HCT116 (cell line): ENCODE results near the gene HTR3E. TPM values are rescaled to one million over a fixed set of nuclear protein-coding genes. Genes with fewer than 3 reads are reported as not detected.

Experiments used
- ATAC-seq: fragments of 200-7000 bp; cut with Tn5 transposase; 2 replicates; pipeline ENCODE4 v1.9.1; 2020; ENCODE audit warnings: mild to moderate bottlenecking, moderate library complexity
- BruUV-seq: library from RNA; stranded (reverse); fragments of 400-500 nt; replicated peaks from 2 replicates; lab custom pipeline; 2021; lab: Mats Ljungman, UMichigan
- CTCF ChIA-PET: fragments of 300-600 bp; sonication (Branson Sonifier 250); formaldehyde crosslinking; loops from one replicate; lab custom pipeline; 2021; ENCODE audit warnings: antibody characterized with exemption; lab: Charles Lee
- POLR2A ChIA-PET: fragments of 300-600, 350-600 bp; sonication (Branson Sonifier 250); formaldehyde crosslinking; loops from one replicate; lab custom pipeline; 2021; ENCODE audit warnings: antibody characterized with exemption; lab: Charles Lee
- RAD21 ChIA-PET, 2 experiments: fragments of 300-600 bp; sonication (Branson Sonifier 250); formaldehyde crosslinking; loops; one replicate each; lab custom pipeline; 2023; ENCODE audit warnings: low total read pairs in 2 of 2; ENCODE audit not compliant: uncharacterized antibody in 2 of 2, unreplicated experiment in 2 of 2, low non-redundant PET in 1 of 2; lab: Charles Lee
- DNase-seq: peaks from one replicate; pipeline ENCODE4 v3.0.0-alpha.2; 2010; ENCODE audit warnings: low read depth, low spot score
- H2AFZ ChIP-seq: fragments of 200-600 bp; shearing (Covaris generic), sonication (generic); 2 replicates; pipeline ENCODE4 v1.6.1; 2017; ENCODE audit warnings: low read depth, mixed run types, mixed read lengths, antibody characterized with exemption, low read length; ENCODE audit not compliant: poor library complexity, severe bottlenecking
- H3K27ac ChIP-seq: 2 replicates; pipeline ENCODE4 v1.5.1; 2012; ENCODE audit warnings: low read depth, low read length
- H3K27me3 ChIP-seq: fragments of 200-600 bp; sonication (generic); 2 replicates; pipeline ENCODE4 v1.6.1; 2016; ENCODE audit warnings: mixed run types, low read length, mixed read lengths; ENCODE audit not compliant: insufficient read depth
- H3K36me3 ChIP-seq, 2 experiments: fragments of 200-500 bp in 1 of 2; fragments of 200-600 bp in 1 of 2; sonication (Bioruptor generic) in 1 of 2; sonication (generic) in 1 of 2; 2 replicates each; pipeline versions ENCODE4 v1.5.1 to v1.6.1; 2014 to 2016; ENCODE audit warnings: low read length in 2 of 2, inconsistent platforms in 1 of 2, mixed read lengths in 1 of 2, mixed run types in 1 of 2; ENCODE audit not compliant: insufficient read depth in 2 of 2, control insufficient read depth in 1 of 2
- H3K4me1 ChIP-seq, 2 experiments: fragments of 200-600 bp in 1 of 2; sonication (generic) in 1 of 2; 2 replicates each; pipeline versions ENCODE4 v1.5.1 to v1.6.1; 2012 to 2017; ENCODE audit warnings: low read length in 2 of 2, inconsistent platforms in 1 of 2, mild to moderate bottlenecking in 1 of 2, mixed read lengths in 1 of 2, mixed run types in 1 of 2, moderate library complexity in 1 of 2; ENCODE audit not compliant: insufficient read depth in 2 of 2, control insufficient read depth in 1 of 2
- H3K4me2 ChIP-seq: fragments of 200-600 bp; sonication (generic); 2 replicates; pipeline ENCODE4 v1.6.1; 2017; ENCODE audit warnings: mixed run types, low read length, mixed read lengths
- H3K4me3 ChIP-seq, 2 experiments: fragments of 200-600 bp in 1 of 2; sonication (generic) in 1 of 2; replicated peaks in 1 of 2; 2 replicates each; pipeline ENCODE4 v1.5.1; 2011 to 2016; ENCODE audit warnings: low read length in 2 of 2, control low read depth in 1 of 2, low read depth in 1 of 2, mild to moderate bottlenecking in 1 of 2, mixed read lengths in 1 of 2, mixed run types in 1 of 2
- H3K79me2 ChIP-seq: fragments of 200-600 bp; sonication (generic); 2 replicates; pipeline ENCODE4 v1.6.1; 2017; ENCODE audit warnings: mild to moderate bottlenecking, mixed run types, low read length, moderate library complexity, mixed read lengths; ENCODE audit not compliant: insufficient read depth
- H3K9ac ChIP-seq: fragments of 200-600 bp; sonication (generic); 2 replicates; pipeline ENCODE4 v1.6.1; 2016; ENCODE audit warnings: low read length, mixed read lengths
- H3K9me2 ChIP-seq: fragments of 200-600 bp; sonication (generic), shearing (Covaris generic); 2 replicates; pipeline ENCODE4 v1.6.1; 2017; ENCODE audit warnings: mixed run types, mild to moderate bottlenecking, moderate library complexity; ENCODE audit not compliant: insufficient read depth
- H3K9me3 ChIP-seq, 2 experiments: fragments of 200-500 bp in 1 of 2; fragments of 200-600 bp in 1 of 2; sonication (Bioruptor generic) in 1 of 2; sonication (generic) in 1 of 2; 2 replicates each; pipeline ENCODE4 v1.6.1; 2014 to 2017; ENCODE audit warnings: low read length in 2 of 2, mixed read lengths in 2 of 2, inconsistent platforms in 1 of 2, low read depth in 1 of 2, mild to moderate bottlenecking in 1 of 2, mixed run types in 1 of 2, moderate library complexity in 1 of 2; ENCODE audit not compliant: control insufficient read depth in 1 of 2, insufficient read depth in 1 of 2
- H4K20me1 ChIP-seq: fragments of 200-600 bp; sonication (generic), shearing (Covaris generic); 2 replicates; pipeline ENCODE4 v1.6.1; 2017; ENCODE audit warnings: mixed run types, mild to moderate bottlenecking, moderate library complexity; ENCODE audit not compliant: insufficient read depth
- ATF3 ChIP-seq: IDR thresholded peaks from 2 replicates; pipeline ENCODE4 v1.6.1; 2012
- CBX3 ChIP-seq: IDR thresholded peaks from 2 replicates; pipeline ENCODE4 v1.6.1; 2012; ENCODE audit warnings: low read depth
- CEBPB ChIP-seq: IDR thresholded peaks from 2 replicates; pipeline ENCODE4 v1.6.1; 2012; ENCODE audit warnings: low read depth
- CTCF ChIP-seq, 3 experiments: fragments of 200-600 bp in 1 of 3; sonication (generic) in 1 of 3; IDR thresholded peaks in 2 of 3; conservative IDR thresholded peaks in 1 of 3; 2 replicates each; pipeline ENCODE4 v1.5.1; 2012 to 2017; ENCODE audit warnings: low read depth in 2 of 3, low read length in 2 of 3, antibody characterized with exemption in 1 of 3, borderline replicate concordance in 1 of 3, control low read depth in 1 of 3, mild to moderate bottlenecking in 1 of 3, mixed read lengths in 1 of 3, mixed run types in 1 of 3, moderate library complexity in 1 of 3; ENCODE audit not compliant: insufficient read depth in 1 of 3
- EZH2 ChIP-seq: fragments of 200-600 bp; sonication (generic); IDR thresholded peaks from 2 replicates; pipeline ENCODE4 v1.6.1; 2017; ENCODE audit warnings: antibody characterized with exemption, mixed run types
- EZH2phosphoT487 ChIP-seq: fragments of 200-600 bp; IDR thresholded peaks from 2 replicates; pipeline ENCODE4 v1.6.1; 2018; ENCODE audit warnings: antibody characterized with exemption, borderline replicate concordance
- POLR2A ChIP-seq: IDR thresholded peaks from 2 replicates; pipeline ENCODE4 v1.7.0; 2011; ENCODE audit warnings: borderline replicate concordance; ENCODE audit not compliant: insufficient read depth, insufficient read length; ENCODE audit errors: extremely low read depth
- RAD21 ChIP-seq: IDR thresholded peaks from 2 replicates; pipeline ENCODE4 v1.6.1; 2012; ENCODE audit warnings: low read depth, mild to moderate bottlenecking
- SP1 ChIP-seq: IDR thresholded peaks from 2 replicates; pipeline ENCODE4 v1.6.1; 2012; ENCODE audit warnings: low read depth
- SRF ChIP-seq: IDR thresholded peaks from 2 replicates; pipeline ENCODE4 v1.6.1; 2012; ENCODE audit warnings: low read depth
- YY1 ChIP-seq: IDR thresholded peaks from 2 replicates; pipeline ENCODE4 v1.6.1; 2011; ENCODE audit warnings: low read length, low read depth, moderate library complexity, mild to moderate bottlenecking; ENCODE audit not compliant: insufficient replicate concordance; ENCODE audit errors: extremely low read depth
- ZFX ChIP-seq: fragments of 450-650 bp; IDR thresholded peaks from 2 replicates; pipeline ENCODE4 v1.6.1; 2017
- intact Hi-C: fragments of 100-400 bp; cut with micrococcal nuclease; formaldehyde crosslinking; loops from 2 replicates; pipeline ENCODE4 v1.10.0; 2022
- total RNA-seq: library from RNA; stranded (reverse); gene quantifications from one replicate; pipeline ENCODE4 v1.2.1, GENCODE V29; 2021; ENCODE audit not compliant: unreplicated experiment
- TF ChIP-seq, protein P1 (sequence below): IDR thresholded peaks from 2 replicates; pipeline ENCODE4 v1.6.1; 2011; ENCODE audit warnings: mild to moderate bottlenecking, low read length, moderate library complexity; ENCODE audit not compliant: insufficient replicate concordance; ENCODE audit errors: extremely low read depth

Gene HTR3E
- total RNA-seq, 1 experiment from 2014 or later, result not detected

DNA sequence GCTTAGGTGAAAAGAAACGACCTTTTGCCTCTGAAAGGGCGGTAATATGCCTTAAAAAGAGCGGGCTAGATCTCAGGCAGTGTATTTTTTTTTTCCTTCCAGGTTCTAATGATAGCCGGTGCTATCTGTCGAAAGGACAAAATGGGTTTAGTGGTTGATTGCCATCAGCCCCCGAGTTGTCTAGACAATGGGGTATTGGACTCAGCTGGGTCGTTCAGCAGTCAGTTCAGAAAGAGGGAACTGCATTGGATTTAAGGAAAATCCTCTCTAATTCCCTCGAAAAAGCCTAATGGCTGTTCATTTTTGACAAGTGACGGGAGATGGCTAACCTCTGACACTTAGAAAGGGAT, 39.0 kb downstream of the HTR3E start (continued):
- TF ChIP-seq SRF, result no peak
- no peak for TF ChIP-seq CEBPB
- TF ChIP-seq SP1, result no peak
- no peak for TF ChIP-seq CTCF (IDR thresholded peaks at IDR 0.05 in 2 of 3, conservative IDR thresholded peaks at IDR 0.05 in 1 of 3; ENCODE audit: borderline replicate concordance in 1 of 3, insufficient read depth in 1 of 3, low read depth in 2 of 3, low read length in 2 of 3)
- TF ChIP-seq POLR2A, result no peak
- TF ChIP-seq EZH2phosphoT487, result no peak
- TF ChIP-seq EZH2, result no peak
- no peak for TF ChIP-seq YY1
- TF ChIP-seq ZFX, result no peak

- Histone ChIP-seq H3K4me1 (peaks cover 7 to 19% of the 10 kb centered on the region in 2 experiments; a peak in 3 of 4 replicates), H3K27ac (no peak overlapping the region), H3K4me2 (no peak overlapping the region), H3K4me3 (no peak overlapping the region), H3K79me2 (peaks cover 47% of the 10 kb centered on the region), H4K20me1 (no peaks in the 10 kb centered on the region), H3K9ac (no peak overlapping the region), H3K9me2 (no peaks in the 10 kb centered on the region), H2AFZ (no peak overlapping the region), H3K9me3 (no peaks in the 10 kb centered on the region), H3K27me3 (no peaks in the 10 kb centered on the region), H3K36me3 (peaks cover 38 to 47% of the 10 kb centered on the region in 2 experiments)
- no TSS peak for BruUV-seq
- TF ChIP-seq RAD21 (no peak), POLR2A (no peak), CBX3 (no peak), CEBPB (no peak), ATF3 (no peak)
- TF ChIP-seq, protein P1, sequence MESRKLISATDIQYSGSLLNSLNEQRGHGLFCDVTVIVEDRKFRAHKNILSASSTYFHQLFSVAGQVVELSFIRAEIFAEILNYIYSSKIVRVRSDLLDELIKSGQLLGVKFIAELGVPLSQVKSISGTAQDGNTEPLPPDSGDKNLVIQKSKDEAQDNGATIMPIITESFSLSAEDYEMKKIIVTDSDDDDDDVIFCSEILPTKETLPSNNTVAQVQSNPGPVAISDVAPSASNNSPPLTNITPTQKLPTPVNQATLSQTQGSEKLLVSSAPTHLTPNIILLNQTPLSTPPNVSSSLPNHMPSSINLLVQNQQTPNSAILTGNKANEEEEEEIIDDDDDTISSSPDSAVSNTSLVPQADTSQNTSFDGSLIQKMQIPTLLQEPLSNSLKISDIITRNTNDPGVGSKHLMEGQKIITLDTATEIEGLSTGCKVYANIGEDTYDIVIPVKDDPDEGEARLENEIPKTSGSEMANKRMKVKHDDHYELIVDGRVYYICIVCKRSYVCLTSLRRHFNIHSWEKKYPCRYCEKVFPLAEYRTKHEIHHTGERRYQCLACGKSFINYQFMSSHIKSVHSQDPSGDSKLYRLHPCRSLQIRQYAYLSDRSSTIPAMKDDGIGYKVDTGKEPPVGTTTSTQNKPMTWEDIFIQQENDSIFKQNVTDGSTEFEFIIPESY, result no peak
- intact Hi-C loops, result no loop called here
- ATAC-seq (no peak), DNase-seq (no peak)
- CTCF ChIA-PET, result no interaction called here
- POLR2A ChIA-PET, result no interaction called here
- RAD21 ChIA-PET, result no interaction called here
Measured at GRCh38 chr3:184140436-184140835, 43.6 kb downstream of the HTR3E start.
